GM23338 (cell line): ENCODE measurements around the gene ECPAS. TPM values are rescaled to one million over a fixed set of nuclear protein-coding genes. Genes with fewer than 3 reads are reported as not detected.

Experiments
- ATAC-seq: fragments of 200-7000 bp; cut with Tn5 transposase; 3 replicates; pipeline ENCODE4 v1.9.1; 2020
- DNase-seq: peaks from one replicate; pipeline ENCODE4 v3.0.0-alpha.2; 2015; ENCODE audit warnings: low spot score
- H2AFZ ChIP-seq: fragments of 200-600 bp; sonication (generic); 2 replicates; pipeline ENCODE4 v1.8.0; 2016; ENCODE audit warnings: antibody characterized with exemption, mild to moderate bottlenecking, moderate library complexity
- H3F3A ChIP-seq: fragments of 200-600 bp; sonication (generic); replicated peaks from 2 replicates; pipeline ENCODE4 v1.8.0; 2017; ENCODE audit warnings: antibody characterized with exemption, mixed run types, low read depth
- H3K27ac ChIP-seq: fragments of 200-600 bp; sonication (generic); 2 replicates; pipeline ENCODE4 v1.6.1; 2016; ENCODE audit warnings: low read depth
- H3K27me3 ChIP-seq: fragments of 200-600 bp; sonication (generic); 2 replicates; pipeline ENCODE4 v1.8.0; 2016; ENCODE audit warnings: mild to moderate bottlenecking, mixed run types, moderate library complexity; ENCODE audit not compliant: insufficient read depth
- H3K36me3 ChIP-seq: fragments of 200-600 bp; sonication (generic); 2 replicates; pipeline ENCODE4 v1.8.0; 2016; ENCODE audit warnings: mild to moderate bottlenecking; ENCODE audit not compliant: insufficient read depth
- H3K4me1 ChIP-seq: fragments of 200-600 bp; sonication (generic); 2 replicates; pipeline ENCODE4 v1.8.0; 2016; ENCODE audit warnings: mild to moderate bottlenecking, moderate library complexity; ENCODE audit not compliant: insufficient read depth
- H3K4me2 ChIP-seq: fragments of 200-600 bp; sonication (generic); 2 replicates; pipeline ENCODE4 v1.7.1; 2017; ENCODE audit warnings: mixed run types
- H3K4me3 ChIP-seq: fragments of 200-600 bp; sonication (generic); 2 replicates; pipeline ENCODE4 v1.6.1; 2016; ENCODE audit warnings: mixed run types
- H3K79me2 ChIP-seq: fragments of 200-600 bp; sonication (generic); replicated peaks from 2 replicates; pipeline ENCODE4 v1.8.0; 2017; ENCODE audit warnings: mild to moderate bottlenecking; ENCODE audit not compliant: insufficient read depth
- H3K9me2 ChIP-seq: fragments of 200-600 bp; sonication (generic); 2 replicates; pipeline ENCODE4 v1.8.0; 2017; ENCODE audit not compliant: insufficient read depth
- H4K20me1 ChIP-seq: fragments of 200-600 bp; sonication (generic); replicated peaks from 2 replicates; pipeline ENCODE4 v1.8.0; 2017; ENCODE audit warnings: mild to moderate bottlenecking; ENCODE audit not compliant: insufficient read depth
- H3K27ac Mint-ChIP-seq: 2 replicates; pipeline ENCODE4 v1.8.0; 2020; ENCODE audit warnings: inconsistent platforms, mild to moderate bottlenecking, moderate library complexity, mixed read lengths
- H3K27me3 Mint-ChIP-seq: 3 replicates; pipeline ENCODE4 v1.8.0; 2022; ENCODE audit warnings: low read depth, mild to moderate bottlenecking, moderate library complexity, mixed read lengths, inconsistent platforms; ENCODE audit not compliant: insufficient read depth, poor library complexity
- H3K36me3 Mint-ChIP-seq: 3 replicates; pipeline ENCODE4 v1.8.0; 2021; ENCODE audit warnings: low read depth, mild to moderate bottlenecking, inconsistent platforms, moderate library complexity, mixed read lengths
- H3K4me1 Mint-ChIP-seq: 3 replicates; pipeline ENCODE4 v1.8.0; 2020; ENCODE audit warnings: mild to moderate bottlenecking, inconsistent platforms, mixed read lengths
- H3K4me3 Mint-ChIP-seq: 3 replicates; pipeline ENCODE4 v1.8.0; 2021; ENCODE audit warnings: moderate library complexity, mild to moderate bottlenecking, inconsistent platforms, mixed read lengths
- H3K9me3 Mint-ChIP-seq: 3 replicates; pipeline ENCODE4 v1.8.0; 2020; ENCODE audit warnings: moderate library complexity, mild to moderate bottlenecking, inconsistent platforms, mixed read lengths
- CREB1 ChIP-seq: fragments of 250-450 bp; sonication (Bioruptor Pico); IDR thresholded peaks from 2 replicates; pipeline ENCODE4 v1.5.0; 2020; ENCODE audit warnings: low read depth, mild to moderate bottlenecking, moderate library complexity
- EZH2phosphoT487 ChIP-seq: fragments of 200-600 bp; sonication (generic); IDR thresholded peaks from one replicate; pipeline ENCODE4 v1.8.1; 2018; ENCODE audit warnings: antibody characterized with exemption; ENCODE audit not compliant: unreplicated experiment
- POLR2AphosphoS5 ChIP-seq: IDR thresholded peaks from 2 replicates; pipeline ENCODE4 v1.6.1; 2016; ENCODE audit warnings: antibody characterized with exemption, low read depth
- STAT1 ChIP-seq: IDR thresholded peaks from one replicate; pipeline ENCODE4 v1.6.1; 2016; ENCODE audit warnings: antibody characterized with exemption; ENCODE audit not compliant: unreplicated experiment
- ZNF114 ChIP-seq: fragments of 250-450 bp; sonication (Bioruptor Pico); IDR thresholded peaks from 2 replicates; pipeline ENCODE4 v1.5.0; 2020; ENCODE audit warnings: mild to moderate bottlenecking, moderate library complexity
- ZNF331 ChIP-seq: fragments of 250-450 bp; sonication (Bioruptor Pico); IDR thresholded peaks from 2 replicates; pipeline ENCODE4 v1.5.0; 2020; ENCODE audit warnings: low read depth, mild to moderate bottlenecking, moderate library complexity
- ZNF462 ChIP-seq: fragments of 250-450 bp; sonication (Bioruptor Pico); IDR thresholded peaks from 2 replicates; pipeline ENCODE4 v1.5.0; 2020; ENCODE audit warnings: mild to moderate bottlenecking, moderate library complexity
- long read RNA-seq: library from polyadenylated mRNA; unstranded; transcript quantifications from one replicate; pipeline ENCODE4 v2.0.0, GENCODE V29; 2020; ENCODE audit not compliant: unreplicated experiment
- polyA plus RNA-seq: library from polyadenylated mRNA; unstranded; fragments of >200 nt; fragmentation: Nextera tagmentation; extraction: Ambion mirVana; gene quantifications from 2 replicates; pipeline ENCODE4 v1.2.1, GENCODE V29; 2016
- total RNA-seq: library from RNA; depleted of rRNA; stranded (reverse); fragments of >200 nt; shearing (Covaris generic); gene quantifications from 2 replicates; pipeline ENCODE4 v1.2.3, GENCODE V29; 2014; rRNA removed

ECPAS gene, protein sequence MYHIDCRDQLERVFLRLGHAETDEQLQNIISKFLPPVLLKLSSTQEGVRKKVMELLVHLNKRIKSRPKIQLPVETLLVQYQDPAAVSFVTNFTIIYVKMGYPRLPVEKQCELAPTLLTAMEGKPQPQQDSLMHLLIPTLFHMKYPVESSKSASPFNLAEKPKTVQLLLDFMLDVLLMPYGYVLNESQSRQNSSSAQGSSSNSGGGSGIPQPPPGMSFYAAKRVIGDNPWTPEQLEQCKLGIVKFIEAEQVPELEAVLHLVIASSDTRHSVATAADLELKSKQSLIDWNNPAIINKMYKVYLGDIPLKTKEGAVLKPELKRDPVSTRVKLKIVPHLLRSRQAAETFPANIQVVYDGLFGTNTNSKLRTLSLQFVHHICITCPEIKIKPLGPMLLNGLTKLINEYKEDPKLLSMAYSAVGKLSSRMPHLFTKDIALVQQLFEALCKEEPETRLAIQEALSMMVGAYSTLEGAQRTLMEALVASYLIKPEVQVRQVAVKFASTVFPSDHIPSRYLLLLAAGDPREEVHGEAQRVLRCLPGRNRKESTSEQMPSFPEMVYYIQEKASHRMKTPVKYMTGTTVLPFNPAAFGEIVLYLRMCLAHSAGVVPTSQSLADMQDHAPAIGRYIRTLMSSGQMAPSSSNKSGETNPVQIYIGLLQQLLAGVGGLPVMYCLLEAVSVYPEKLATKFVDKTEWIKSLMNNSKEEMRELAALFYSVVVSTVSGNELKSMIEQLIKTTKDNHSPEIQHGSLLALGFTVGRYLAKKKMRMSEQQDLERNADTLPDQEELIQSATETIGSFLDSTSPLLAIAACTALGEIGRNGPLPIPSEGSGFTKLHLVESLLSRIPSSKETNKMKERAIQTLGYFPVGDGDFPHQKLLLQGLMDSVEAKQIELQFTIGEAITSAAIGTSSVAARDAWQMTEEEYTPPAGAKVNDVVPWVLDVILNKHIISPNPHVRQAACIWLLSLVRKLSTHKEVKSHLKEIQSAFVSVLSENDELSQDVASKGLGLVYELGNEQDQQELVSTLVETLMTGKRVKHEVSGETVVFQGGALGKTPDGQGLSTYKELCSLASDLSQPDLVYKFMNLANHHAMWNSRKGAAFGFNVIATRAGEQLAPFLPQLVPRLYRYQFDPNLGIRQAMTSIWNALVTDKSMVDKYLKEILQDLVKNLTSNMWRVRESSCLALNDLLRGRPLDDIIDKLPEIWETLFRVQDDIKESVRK (N-terminal part only)
- total RNA-seq (91.9 and 104 TPM in 2 replicates), polyA plus RNA-seq (50.8 and 51.4 TPM in 2 replicates)
- long read RNA-seq, partial matches to known transcripts = 9 of 13 reads
- long read RNA-seq, other reads (novel, unspliced or antisense) = 4 of 13 reads

DNA sequence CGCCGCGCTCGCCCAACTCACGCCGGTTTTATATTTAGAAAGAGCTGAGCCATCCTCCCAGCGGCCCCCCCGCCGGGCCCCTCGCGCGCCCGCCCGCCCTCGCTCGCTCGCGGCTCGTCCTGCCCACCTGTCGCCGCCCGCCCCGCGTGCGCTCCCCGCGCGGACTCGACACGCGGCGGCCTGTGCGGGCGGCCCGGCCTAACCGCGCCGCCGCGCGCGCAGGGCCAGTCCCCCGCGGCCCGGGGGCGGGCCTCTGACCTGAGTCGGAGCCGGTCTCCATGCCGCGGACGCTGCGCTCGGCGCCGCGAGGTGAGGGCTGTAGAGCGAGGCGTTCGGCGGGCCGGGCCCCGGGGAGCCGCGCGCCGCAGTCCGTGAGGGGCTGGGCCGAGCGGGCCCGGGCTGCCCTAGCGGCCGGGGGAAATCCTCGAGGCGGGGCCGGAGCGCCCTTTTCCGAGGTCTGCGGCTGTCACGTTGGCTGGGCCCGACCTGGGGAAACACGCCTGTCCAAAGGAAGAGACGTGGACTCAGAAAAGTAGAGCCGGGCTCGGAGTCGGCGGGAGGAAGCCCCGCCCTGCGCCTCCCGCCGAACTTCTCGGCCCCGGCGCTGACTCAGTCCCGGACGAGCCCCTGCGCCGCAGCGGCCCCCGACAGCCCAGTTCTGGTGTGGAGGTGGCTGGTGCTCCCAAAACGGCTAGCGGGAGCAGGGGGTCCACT, at the start of gene ECPAS:
Gene ECPAS (minus strand): TSS at position 526 of the 714 bp plus-strand sequence. CDS start 11,465 bp downstream, outside the sequence.
- Histone ChIP-seq H4K20me1 (peaks cover 3% of the 10 kb centered on the region; the same call in 1 of the 2 replicates), H3K79me2 (peaks cover 46% of the 10 kb centered on the region), H3K9me2 (no peaks in the 10 kb centered on the region), H2AFZ (peak within 1 kb of the TSS; percentile 84), H3F3A (peaks cover 20% of the 10 kb centered on the region), H3K27me3 (no peaks in the 10 kb centered on the region), H3K4me3 (peak within 1 kb of the TSS; percentile 99), H3K4me1 (peaks cover 24% of the 10 kb centered on the region), H3K4me2 (peak within 1 kb of the TSS; percentile 81), H3K36me3 (no peaks in the 10 kb centered on the region), H3K27ac (peak within 1 kb of the TSS; percentile 69)
- ATAC-seq (peak; percentile 73), DNase-seq (peak; percentile 87)
- Mint-ChIP-seq H3K27ac (peak within 1 kb of the TSS; percentile 64), H3K4me3 (peak within 1 kb of the TSS; percentile 86), H3K27me3 (peaks cover 3% of the 10 kb centered on the region), H3K9me3 (no peaks in the 10 kb centered on the region), H3K36me3 (peaks cover 4% of the 10 kb centered on the region; the same call in 1 of the 3 replicates), H3K4me1 (peaks cover 27% of the 10 kb centered on the region)
- TF ChIP-seq EZH2phosphoT487 = no peak
- TF ChIP-seq ZNF462 (CRISPR knock-in tag) = no peak
- TF ChIP-seq STAT1 = no peak
- peak; percentile 61 for TF ChIP-seq POLR2AphosphoS5
- TF ChIP-seq ZNF331 = no peak
- no peak for TF ChIP-seq ZNF114 (CRISPR knock-in tag)
- TF ChIP-seq CREB1 = no peak
